Liver (tissue), 9 donors: Measurements from ENCODE around the gene RAET1G. TPM values are rescaled to one million over a fixed set of nuclear protein-coding genes. Genes with fewer than 3 reads are reported as not detected.

ENCODE experiments used
- DNase-seq: peaks from one replicate; pipeline ENCODE4 v3.0.0-alpha.2; 2017; ENCODE audit warnings: low spot score
- H3K27ac ChIP-seq, 2 donors: one replicate each; pipeline ENCODE4 v1.7.0; 2013; ENCODE audit warnings: inconsistent platforms in 2 of 2, low read length in 2 of 2, control low read depth in 1 of 2, low read depth in 1 of 2, mild to moderate bottlenecking in 1 of 2
- H3K27me3 ChIP-seq, 4 donors: one replicate each; pipeline versions ENCODE4 v1.6.1 to v1.7.0; 2013; ENCODE audit warnings: low read length in 3 of 4, inconsistent platforms in 1 of 4, mild to moderate bottlenecking in 1 of 4, moderate library complexity in 1 of 4; ENCODE audit not compliant: control insufficient read depth in 4 of 4, insufficient read depth in 4 of 4
- H3K36me3 ChIP-seq, 4 donors: one replicate each; pipeline versions ENCODE4 v1.6.1 to v1.7.0; 2013; ENCODE audit warnings: low read length in 3 of 4, mild to moderate bottlenecking in 3 of 4, low read depth in 1 of 4, moderate library complexity in 1 of 4; ENCODE audit not compliant: control insufficient read depth in 4 of 4, insufficient read depth in 3 of 4
- H3K4me1 ChIP-seq, 4 donors: one replicate each; pipeline versions ENCODE4 v1.6.1 to v1.7.0; 2013; ENCODE audit warnings: low read length in 3 of 4, mild to moderate bottlenecking in 3 of 4, moderate library complexity in 1 of 4; ENCODE audit not compliant: control insufficient read depth in 4 of 4, insufficient read depth in 4 of 4
- H3K4me3 ChIP-seq, 3 donors: one replicate each; pipeline versions ENCODE4 v1.6.1 to v1.7.0; 2013; ENCODE audit warnings: low read length in 3 of 3, control low read depth in 1 of 3, low read depth in 1 of 3, mild to moderate bottlenecking in 1 of 3
- H3K9ac ChIP-seq, 2 donors: one replicate each; pipeline ENCODE4 v1.7.0; 2013; ENCODE audit warnings: low read length in 2 of 2, mild to moderate bottlenecking in 2 of 2, moderate library complexity in 2 of 2, control low read depth in 1 of 2, low read depth in 1 of 2
- H3K9me3 ChIP-seq, 4 donors: one replicate each; pipeline versions ENCODE4 v1.6.1 to v1.7.0; 2013; ENCODE audit warnings: low read length in 3 of 4; ENCODE audit not compliant: control insufficient read depth in 4 of 4
- EGR1 ChIP-seq, 2 donors: IDR thresholded peaks; 2 replicates each; pipeline ENCODE4 v1.6.1; 2016 to 2018; ENCODE audit warnings: antibody characterized with exemption in 2 of 2, low read depth in 2 of 2
- FOXA1 ChIP-seq: IDR thresholded peaks from 2 replicates; pipeline ENCODE4 v1.6.1; 2016; ENCODE audit warnings: antibody characterized with exemption
- FOXA2 ChIP-seq: IDR thresholded peaks from 2 replicates; pipeline ENCODE4 v1.6.1; 2016; ENCODE audit warnings: antibody characterized with exemption
- GABPA ChIP-seq, 2 donors: IDR thresholded peaks in 1 of 2; conservative IDR thresholded peaks in 1 of 2; 2 replicates each; pipeline ENCODE4 v1.6.1; 2016; ENCODE audit warnings: antibody characterized with exemption in 2 of 2, mild to moderate bottlenecking in 1 of 2, moderate library complexity in 1 of 2
- HNF4A ChIP-seq, 2 donors: conservative IDR thresholded peaks; 2 replicates each; pipeline ENCODE4 v1.6.1; 2016; ENCODE audit warnings: antibody characterized with exemption in 2 of 2, mild to moderate bottlenecking in 2 of 2
- HNF4G ChIP-seq: IDR thresholded peaks from 2 replicates; pipeline ENCODE4 v1.6.1; 2016; ENCODE audit warnings: antibody characterized with exemption
- JUND ChIP-seq, 2 donors: IDR thresholded peaks; 2 replicates each; pipeline ENCODE4 v1.6.1; 2016; ENCODE audit warnings: antibody characterized with exemption in 2 of 2
- RXRA ChIP-seq, 2 donors: IDR thresholded peaks; 2 replicates each; pipeline ENCODE4 v1.6.1; 2017 to 2018; ENCODE audit warnings: antibody characterized with exemption in 2 of 2, mild to moderate bottlenecking in 1 of 2
- SP1 ChIP-seq: IDR thresholded peaks from 2 replicates; pipeline ENCODE4 v1.6.1; 2018; ENCODE audit warnings: antibody characterized with exemption, mild to moderate bottlenecking
- TAF1 ChIP-seq: conservative IDR thresholded peaks from 2 replicates; pipeline ENCODE4 v1.6.1; 2016; ENCODE audit warnings: antibody characterized with exemption, mild to moderate bottlenecking
- YY1 ChIP-seq: IDR thresholded peaks from 2 replicates; pipeline ENCODE4 v1.6.1; 2016; ENCODE audit warnings: antibody characterized with exemption, mild to moderate bottlenecking
- WGBS: extraction: QIAGEN DNeasy Blood & Tissue Kit; methylation state at CpG from one replicate; pipeline ENCODE4 v1.1.7; 2013; 5-methylcytosine and 5-hydroxymethylcytosine counted together
- polyA plus RNA-seq, 2 donors: library from polyadenylated mRNA; stranded (reverse) in 1 of 2; unstranded in 1 of 2; fragments of 200-250 nt in 1 of 2; fragments of >200 nt in 1 of 2; fragmentation: Nextera tagmentation in 1 of 2; extraction: Ambion mirVana in 1 of 2; gene quantifications; one replicate each; pipeline versions ENCODE4 v1.2.1 to v1.2.3, GENCODE V29; 2013 to 2015
- total RNA-seq, 2 donors: library from RNA; depleted of rRNA; stranded (reverse); fragments of >200 nt; gene quantifications; one replicate each; pipeline ENCODE4 v1.2.3, GENCODE V29; 2014
- TF ChIP-seq, protein P1 (sequence below): IDR thresholded peaks from 2 replicates; pipeline ENCODE4 v1.6.1; 2016; ENCODE audit warnings: antibody characterized with exemption
- TF ChIP-seq, protein P2 (sequence below): IDR thresholded peaks from 2 replicates; pipeline ENCODE4 v1.6.1; 2016; ENCODE audit warnings: antibody characterized with exemption
- TF ChIP-seq, protein P3 (sequence below): IDR thresholded peaks from 2 replicates; pipeline ENCODE4 v1.6.1; 2016; ENCODE audit warnings: antibody characterized with exemption, mild to moderate bottlenecking
- donor health status: healthy.
- donor health status: healthy.
- donor health status: healthy.
- donor health status: healthy.
- donor health status: healthy.

Gene RAET1G
- total and polyA plus RNA-seq, 4 donors, result not detected

- TF ChIP-seq, protein P1, sequence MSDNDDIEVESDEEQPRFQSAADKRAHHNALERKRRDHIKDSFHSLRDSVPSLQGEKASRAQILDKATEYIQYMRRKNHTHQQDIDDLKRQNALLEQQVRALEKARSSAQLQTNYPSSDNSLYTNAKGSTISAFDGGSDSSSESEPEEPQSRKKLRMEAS, result no peak
- no peak for TF ChIP-seq FOXA1
- no peak for TF ChIP-seq SP1
Observed at GRCh38 chr6:149925253-149925973, 2.5 kb upstream of the RAET1G start (continued).

DNA sequence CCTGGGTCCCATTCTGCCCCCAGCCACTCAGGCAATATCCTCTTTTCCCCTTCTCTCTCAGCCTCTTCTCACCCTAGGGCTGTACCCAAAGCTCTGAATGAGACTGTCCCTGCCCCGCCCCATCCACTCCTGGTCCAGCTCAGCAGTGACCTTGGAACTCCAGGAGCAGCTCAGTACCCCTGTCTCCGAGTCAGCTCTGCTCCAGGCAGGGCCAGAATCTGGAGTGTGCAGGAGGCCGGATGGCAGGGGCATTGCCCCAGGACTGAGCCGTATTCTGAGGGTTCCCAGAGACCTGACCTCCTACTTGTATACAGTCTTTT lies 2.0 kb upstream of the RAET1G start:
- Histone ChIP-seq H3K36me3 (no peaks in the 10 kb centered on the region), H3K27me3 (peaks cover 0 to 2% (median 0%) of the 10 kb centered on the region in 4 donors), H3K9me3 (no peaks in the 10 kb centered on the region), H3K4me3 (no peak overlapping the region), H3K4me1 (peaks cover 0 to 23% (median 15%) of the 10 kb centered on the region in 4 donors), H3K9ac (no peak overlapping the region), H3K27ac (no peak overlapping the region)
- no peak for TF ChIP-seq HNF4G
- TF ChIP-seq HNF4A (conservative IDR thresholded peaks at IDR 0.05), result no peak
- TF ChIP-seq, protein P2, sequence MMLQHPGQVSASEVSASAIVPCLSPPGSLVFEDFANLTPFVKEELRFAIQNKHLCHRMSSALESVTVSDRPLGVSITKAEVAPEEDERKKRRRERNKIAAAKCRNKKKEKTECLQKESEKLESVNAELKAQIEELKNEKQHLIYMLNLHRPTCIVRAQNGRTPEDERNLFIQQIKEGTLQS, result no peak
- TF ChIP-seq FOXA2, result no peak
- no peak for TF ChIP-seq GABPA (IDR thresholded peaks at IDR 0.05 in 1 of 2, conservative IDR thresholded peaks at IDR 0.05 in 1 of 2)
- TF ChIP-seq YY1, result no peak
- TF ChIP-seq, protein P3, sequence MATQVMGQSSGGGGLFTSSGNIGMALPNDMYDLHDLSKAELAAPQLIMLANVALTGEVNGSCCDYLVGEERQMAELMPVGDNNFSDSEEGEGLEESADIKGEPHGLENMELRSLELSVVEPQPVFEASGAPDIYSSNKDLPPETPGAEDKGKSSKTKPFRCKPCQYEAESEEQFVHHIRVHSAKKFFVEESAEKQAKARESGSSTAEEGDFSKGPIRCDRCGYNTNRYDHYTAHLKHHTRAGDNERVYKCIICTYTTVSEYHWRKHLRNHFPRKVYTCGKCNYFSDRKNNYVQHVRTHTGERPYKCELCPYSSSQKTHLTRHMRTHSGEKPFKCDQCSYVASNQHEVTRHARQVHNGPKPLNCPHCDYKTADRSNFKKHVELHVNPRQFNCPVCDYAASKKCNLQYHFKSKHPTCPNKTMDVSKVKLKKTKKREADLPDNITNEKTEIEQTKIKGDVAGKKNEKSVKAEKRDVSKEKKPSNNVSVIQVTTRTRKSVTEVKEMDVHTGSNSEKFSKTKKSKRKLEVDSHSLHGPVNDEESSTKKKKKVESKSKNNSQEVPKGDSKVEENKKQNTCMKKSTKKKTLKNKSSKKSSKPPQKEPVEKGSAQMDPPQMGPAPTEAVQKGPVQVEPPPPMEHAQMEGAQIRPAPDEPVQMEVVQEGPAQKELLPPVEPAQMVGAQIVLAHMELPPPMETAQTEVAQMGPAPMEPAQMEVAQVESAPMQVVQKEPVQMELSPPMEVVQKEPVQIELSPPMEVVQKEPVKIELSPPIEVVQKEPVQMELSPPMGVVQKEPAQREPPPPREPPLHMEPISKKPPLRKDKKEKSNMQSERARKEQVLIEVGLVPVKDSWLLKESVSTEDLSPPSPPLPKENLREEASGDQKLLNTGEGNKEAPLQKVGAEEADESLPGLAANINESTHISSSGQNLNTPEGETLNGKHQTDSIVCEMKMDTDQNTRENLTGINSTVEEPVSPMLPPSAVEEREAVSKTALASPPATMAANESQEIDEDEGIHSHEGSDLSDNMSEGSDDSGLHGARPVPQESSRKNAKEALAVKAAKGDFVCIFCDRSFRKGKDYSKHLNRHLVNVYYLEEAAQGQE, result no peak
- TF ChIP-seq JUND (IDR thresholded peaks at IDR 0.05), result no peak
- no peak for TF ChIP-seq TAF1
- TF ChIP-seq EGR1 (IDR thresholded peaks at IDR 0.05; ENCODE audit: low read depth in 2 of 2), result no peak
- WGBS, result 74% methylated on average over 4 of the region's 4 CpGs
- peak; percentile 29 for DNase-seq

GRCh38 chr6:149924206-149924932 lies 1.4 kb upstream of the RAET1G start:
- H3K4me3 ChIP-seq, result no peak overlapping the region
- H3K27me3 ChIP-seq, result peaks cover 0 to 2% (median 0%) of the 10 kb centered on the region in 4 donors
- H3K4me1 ChIP-seq, result peaks cover 0 to 23% (median 15%) of the 10 kb centered on the region in 4 donors
- no peak overlapping the region for H3K9ac ChIP-seq
- H3K9me3 ChIP-seq, result no peaks in the 10 kb centered on the region
- TF ChIP-seq FOXA2 (no peak), RXRA (IDR thresholded peaks at IDR 0.05) (no peak)
- no peak overlapping the region for H3K27ac ChIP-seq
- peak; percentile 24 for DNase-seq
- H3K36me3 ChIP-seq, result no peaks in the 10 kb centered on the region
- 90% methylated on average over 9 of the region's 9 CpGs for WGBS
